GM23248 (cell line): Measurements from ENCODE around the gene RPN2. TPM values are rescaled to one million over a fixed set of nuclear protein-coding genes. Genes with fewer than 3 reads are reported as not detected.

Source experiments
- DNase-seq: peaks from one replicate; pipeline ENCODE4 v3.0.0-alpha.2; 2015
- H2AFZ ChIP-seq: fragments of 200-600 bp; sonication (generic); 2 replicates; pipeline ENCODE4 v1.6.1; 2016; ENCODE audit warnings: antibody characterized with exemption
- H3F3A ChIP-seq: fragments of 200-600 bp; sonication (generic); 2 replicates; pipeline ENCODE4 v1.6.1; 2016; ENCODE audit warnings: mild to moderate bottlenecking, antibody characterized with exemption, mixed run types; ENCODE audit not compliant: insufficient read depth
- H3K27ac ChIP-seq: fragments of 200-600 bp; sonication (generic); 2 replicates; pipeline ENCODE4 v1.5.1; 2016; ENCODE audit warnings: mild to moderate bottlenecking
- H3K27me3 ChIP-seq: fragments of 200-600 bp; sonication (generic); replicated peaks from 2 replicates; pipeline ENCODE4 v1.6.1; 2016; ENCODE audit warnings: mild to moderate bottlenecking; ENCODE audit not compliant: insufficient read depth
- H3K36me3 ChIP-seq: fragments of 200-600 bp; sonication (generic); 2 replicates; pipeline ENCODE4 v1.6.1; 2016; ENCODE audit warnings: low read depth, mild to moderate bottlenecking
- H3K4me1 ChIP-seq: fragments of 200-600 bp; sonication (generic); 2 replicates; pipeline ENCODE4 v1.6.1; 2016; ENCODE audit warnings: mild to moderate bottlenecking; ENCODE audit not compliant: insufficient read depth
- H3K4me2 ChIP-seq: fragments of 200-600 bp; sonication (generic); one replicate; pipeline ENCODE4 v1.6.1; 2016; ENCODE audit warnings: mild to moderate bottlenecking; ENCODE audit not compliant: unreplicated experiment
- H3K4me3 ChIP-seq: fragments of 200-600 bp; sonication (generic); 2 replicates; pipeline ENCODE4 v1.5.1; 2016; ENCODE audit warnings: mild to moderate bottlenecking
- H3K79me2 ChIP-seq: fragments of 200-600 bp; sonication (generic); 2 replicates; pipeline ENCODE4 v1.6.1; 2016; ENCODE audit warnings: mild to moderate bottlenecking; ENCODE audit not compliant: insufficient read depth
- H3K9ac ChIP-seq: fragments of 200-600 bp; sonication (generic); 2 replicates; pipeline ENCODE4 v1.6.1; 2016; ENCODE audit warnings: mild to moderate bottlenecking
- H3K9me2 ChIP-seq: fragments of 200-600 bp; sonication (generic); 2 replicates; pipeline ENCODE4 v1.6.1; 2016; ENCODE audit warnings: mixed run types, mild to moderate bottlenecking, moderate library complexity; ENCODE audit not compliant: insufficient read depth
- H3K9me3 ChIP-seq: fragments of 200-600 bp; sonication (generic); one replicate; pipeline ENCODE4 v1.6.1; 2017; ENCODE audit warnings: low read depth
- H4K20me1 ChIP-seq: fragments of 200-600 bp; sonication (generic); 2 replicates; pipeline ENCODE4 v1.6.0; 2016; ENCODE audit not compliant: insufficient read depth
- EZH2 ChIP-seq: fragments of 200-600 bp; sonication (generic); IDR thresholded peaks from 2 replicates; pipeline ENCODE4 v1.6.1; 2018; ENCODE audit warnings: antibody characterized with exemption, mild to moderate bottlenecking; ENCODE audit not compliant: insufficient read depth, poor library complexity, severe bottlenecking
- EZH2phosphoT487 ChIP-seq: fragments of 200-600 bp; sonication (generic); IDR thresholded peaks from 2 replicates; pipeline ENCODE4 v1.6.1; 2018; ENCODE audit warnings: antibody characterized with exemption, moderate library complexity, mild to moderate bottlenecking, low read depth; ENCODE audit not compliant: insufficient read depth
- WGBS, 2 experiments: methylation state at CpG; one replicate each; pipeline ENCODE4 v1.1.6; 2015 to 2017; ENCODE audit warnings: low lambda C conversion rate in 2 of 2, low coverage in 1 of 2; ENCODE audit errors: missing lambda C conversion rate in 2 of 2; 5-methylcytosine and 5-hydroxymethylcytosine counted together
- in situ Hi-C: fragments of 300-500 bp; cut with MboI; formaldehyde crosslinking; loops from 2 replicates; pipeline ENCODE4 v1.15.0; 2020
- polyA plus RNA-seq: library from polyadenylated mRNA; unstranded; fragments of >200 nt; fragmentation: Nextera tagmentation; extraction: Ambion mirVana; gene quantifications from 2 replicates; pipeline ENCODE4 v1.2.1, GENCODE V29; 2016
- total RNA-seq: library from RNA; depleted of rRNA; stranded (reverse); fragments of >200 nt; shearing (Covaris generic); gene quantifications from 2 replicates; pipeline ENCODE4 v1.2.3, GENCODE V29; 2014

Gene RPN2
- total and polyA plus RNA-seq, 2 experiments from 2014 or later = 368 to 379 TPM

- peaks cover 26% of the 10 kb centered on the region; the same call in 1 of the 2 replicates for H3K36me3 ChIP-seq
- peaks cover 95% of the 10 kb centered on the region for H3K79me2 ChIP-seq
- no peak for TF ChIP-seq EZH2phosphoT487
- no peak for TF ChIP-seq EZH2
- DNase-seq = no peak
- no peak overlapping the region for H3K27ac ChIP-seq
- no peak overlapping the region for H3K4me3 ChIP-seq
- no peaks in the 10 kb centered on the region for H3F3A ChIP-seq
- no peak overlapping the region for H3K4me2 ChIP-seq
- no peaks in the 10 kb centered on the region for H3K27me3 ChIP-seq
- H3K9me3 ChIP-seq = no peaks in the 10 kb centered on the region
- H3K9ac ChIP-seq = no peak overlapping the region
- WGBS, 2 experiments = 82 to 84% methylated on average over 7 of the region's 7 CpGs
- H3K9me2 ChIP-seq = no peaks in the 10 kb centered on the region
- no peak overlapping the region for H2AFZ ChIP-seq
- H3K4me1 ChIP-seq = peaks cover 4% of the 10 kb centered on the region
- peaks cover 10% of the 10 kb centered on the region; the same call in 1 of the 2 replicates for H4K20me1 ChIP-seq
- in situ Hi-C loops = no loop called here
Observed at GRCh38 chr20:37188787-37189186, 9.7 kb downstream of the RPN2 start.

GRCh38 chr20:37189416-37190016 lies 10.4 kb downstream of the RPN2 start:
- peaks cover 95% of the 10 kb centered on the region for H3K79me2 ChIP-seq
- WGBS, 2 experiments = 68 to 73% methylated on average over 6 of the region's 6 CpGs
- no peak overlapping the region for H3K4me2 ChIP-seq
- H4K20me1 ChIP-seq = peaks cover 12% of the 10 kb centered on the region; the same call in 1 of the 2 replicates
- no peak overlapping the region for H2AFZ ChIP-seq
- H3K27ac ChIP-seq = no peak overlapping the region
- no peaks in the 10 kb centered on the region for H3F3A ChIP-seq
- peaks cover 26% of the 10 kb centered on the region; the same call in 1 of the 2 replicates for H3K36me3 ChIP-seq
- no peak overlapping the region for H3K4me3 ChIP-seq
- H3K27me3 ChIP-seq = no peaks in the 10 kb centered on the region
- TF ChIP-seq EZH2 (no peak), EZH2phosphoT487 (no peak)
- H3K9me2 ChIP-seq = no peaks in the 10 kb centered on the region
- peaks cover 4% of the 10 kb centered on the region for H3K4me1 ChIP-seq
- no peak overlapping the region for H3K9ac ChIP-seq
- no peaks in the 10 kb centered on the region for H3K9me3 ChIP-seq
- no peak for DNase-seq
- in situ Hi-C loops = no loop called here

- Histone ChIP-seq H3K4me2 (no peak overlapping the region), H3K79me2 (peaks cover 95% of the 10 kb centered on the region), H3K27ac (no peak overlapping the region), H3F3A (no peaks in the 10 kb centered on the region), H4K20me1 (peaks cover 12% of the 10 kb centered on the region; the same call in 1 of the 2 replicates), H3K4me3 (no peak overlapping the region), H3K36me3 (peaks cover 19% of the 10 kb centered on the region; the same call in 1 of the 2 replicates), H3K9me3 (no peaks in the 10 kb centered on the region), H2AFZ (no peak overlapping the region), H3K4me1 (peaks cover 4% of the 10 kb centered on the region), H3K27me3 (no peaks in the 10 kb centered on the region), H3K9ac (no peak overlapping the region), H3K9me2 (no peaks in the 10 kb centered on the region)
- in situ Hi-C loops = no loop called here
- WGBS, 2 experiments = 77 to 79% methylated on average over 9 of the region's 9 CpGs
- no peak for DNase-seq
- no peak for TF ChIP-seq EZH2phosphoT487
- TF ChIP-seq EZH2 = no peak
Observed at GRCh38 chr20:37190354-37191112, 11.4 kb downstream of the RPN2 start.

- in situ Hi-C loops = no loop called here
- H3K4me3 ChIP-seq = no peak overlapping the region
- H4K20me1 ChIP-seq = peaks cover 12% of the 10 kb centered on the region; the same call in 1 of the 2 replicates
- peaks cover 4% of the 10 kb centered on the region for H3K4me1 ChIP-seq
- peaks cover 11% of the 10 kb centered on the region; the same call in 1 of the 2 replicates for H3K36me3 ChIP-seq
- H3K9me2 ChIP-seq = no peaks in the 10 kb centered on the region
- H3K27ac ChIP-seq = no peak overlapping the region
- no peak overlapping the region for H3K4me2 ChIP-seq
- no peaks in the 10 kb centered on the region for H3K27me3 ChIP-seq
- peaks cover 98% of the 10 kb centered on the region for H3K79me2 ChIP-seq
- no peaks in the 10 kb centered on the region for H3K9me3 ChIP-seq
- DNase-seq = peak; percentile 91
- no peak for TF ChIP-seq EZH2phosphoT487
- TF ChIP-seq EZH2 = no peak
- 34 to 35% methylated on average over 5 of the region's 5 CpGs for WGBS, 2 experiments
- H3F3A ChIP-seq = no peaks in the 10 kb centered on the region
- H2AFZ ChIP-seq = no peak overlapping the region
- no peak overlapping the region for H3K9ac ChIP-seq
Observed at GRCh38 chr20:37192137-37192854, 13.2 kb downstream of the RPN2 start.
